HG02885 (cell line): ENCODE results near the gene ANKRD13D.

Source experiments
- ATAC-seq: cut with Tn5 transposase; IDR thresholded peaks from one replicate; pipeline ENCODE4 v1.9.1; 2021; ENCODE audit warnings: mild to moderate bottlenecking; ENCODE audit not compliant: unreplicated experiment, poor library complexity

The ANKRD13D gene

GRCh38 chr11:67261640-67261945, 27.5 kb upstream of the ANKRD13D start:
- no peak for ATAC-seq

- ATAC-seq = no peak
Measured at GRCh38 chr11:67261946-67262681, 27.0 kb upstream of the ANKRD13D start.

GRCh38 chr11:67262731-67263675, 26.1 kb upstream of the ANKRD13D start:
- no peak for ATAC-seq

- no peak for ATAC-seq
Measured at GRCh38 chr11:67264260-67264659, 24.8 kb upstream of the ANKRD13D start.

- ATAC-seq = no peak
Measured at GRCh38 chr11:67264877-67265632, 24.0 kb upstream of the ANKRD13D start.

GRCh38 chr11:67265633-67266448, 23.3 kb upstream of the ANKRD13D start:
- peak; percentile 55 for ATAC-seq

GRCh38 chr11:67266449-67267187, 22.5 kb upstream of the ANKRD13D start, which contains the start of gene GRK2:
Gene GRK2 (plus strand): TSS chr11:67266473. CDS start chr11:67266700, 227 bp downstream.
- ATAC-seq = peak; percentile 26

- ATAC-seq = no peak
Measured at GRCh38 chr11:67267188-67268080, 21.7 kb upstream of the ANKRD13D start.

- peak; percentile 43 for ATAC-seq
Measured at GRCh38 chr11:67268081-67268961, 20.8 kb upstream of the ANKRD13D start.

GRCh38 chr11:67268962-67269268, 20.2 kb upstream of the ANKRD13D start:
- no peak for ATAC-seq

GRCh38 chr11:67269401-67270255, 19.5 kb upstream of the ANKRD13D start:
- no peak for ATAC-seq

GRCh38 chr11:67270256-67271204, 18.6 kb upstream of the ANKRD13D start:
- no peak for ATAC-seq

GRCh38 chr11:67271205-67271540, 17.9 kb upstream of the ANKRD13D start:
- no peak for ATAC-seq

GRCh38 chr11:67271541-67272284, 17.4 kb upstream of the ANKRD13D start:
- ATAC-seq = no peak
